Esophagus squamous epithelium (tissue), 5 donors: ENCODE measurements around the gene LARP4B. TPM values are rescaled to one million over a fixed set of nuclear protein-coding genes. Genes with fewer than 3 reads are reported as not detected.

Source experiments
- DNase-seq: peaks from one replicate; lab custom pipeline; 2025; lab: John Stamatoyannopoulos, UW
- H3K27ac ChIP-seq, 4 donors: fragments of 200-600 bp; sonication (generic); one replicate each; pipeline ENCODE4 v1.5.1; 2016 to 2019; ENCODE audit warnings: mild to moderate bottlenecking in 1 of 4
- H3K27me3 ChIP-seq, 4 donors: fragments of 200-600 bp; sonication (generic); 1 replicate in 3 of 4; 2 replicates in 1 of 4; pipeline versions ENCODE4 v1.5.1 to v1.6.0; 2017 to 2021; ENCODE audit warnings: antibody characterized with exemption in 1 of 4
- H3K36me3 ChIP-seq, 3 donors: fragments of 200-600 bp; sonication (generic); one replicate each; pipeline ENCODE4 v1.5.1; 2016 to 2019
- H3K4me1 ChIP-seq, 3 donors: fragments of 200-600 bp; sonication (generic); one replicate each; pipeline ENCODE4 v1.5.1; 2017 to 2019
- H3K4me3 ChIP-seq, 4 donors: fragments of 200-600 bp; sonication (generic); 1 replicate in 3 of 4; 2 replicates in 1 of 4; pipeline ENCODE4 v1.5.1; 2016 to 2019; ENCODE audit warnings: mild to moderate bottlenecking in 2 of 4, moderate library complexity in 1 of 4
- H3K9me3 ChIP-seq, 3 donors: fragments of 200-600 bp; sonication (generic); one replicate each; pipeline ENCODE4 v1.5.1; 2016 to 2019
- POLR2A ChIP-seq, 4 donors: fragments of 450-650 bp; IDR thresholded peaks; one replicate each; pipeline ENCODE4 v1.6.1; 2017; ENCODE audit warnings: antibody characterized with exemption in 4 of 4, mild to moderate bottlenecking in 4 of 4, moderate library complexity in 3 of 4
- WGBS, 2 donors: methylation state at CpG; one replicate each; pipeline ENCODE4 v1.1.5; 2018; 5-methylcytosine and 5-hydroxymethylcytosine counted together
- intact Hi-C: fragments of 100-400 bp; cut with DNase I; formaldehyde crosslinking; loops from one replicate; pipeline ENCODE4 v1.15.0; 2022
- total RNA-seq, 4 donors: library from RNA; depleted of rRNA; stranded (reverse); fragments of >200 nt; gene quantifications; one replicate each; pipeline ENCODE4 v1.1.0, GENCODE V29; 2016
- TF ChIP-seq, protein P1 (sequence below), 6 experiments: fragments of 450-650 bp in 4 of 6; fragments of 200-600 bp in 2 of 6; sonication (generic) in 2 of 6; IDR thresholded peaks; one replicate each; pipeline ENCODE4 v1.5.1; 2016 to 2019; ENCODE audit warnings: antibody characterized with exemption in 6 of 6, mild to moderate bottlenecking in 4 of 6, moderate library complexity in 4 of 6
- donor health status: DM: yes; HTN: yes; CAD: no.

The LARP4B gene
- total RNA-seq, 4 donors from 2014 or later = 32.7 to 75.5 (median 63.4) TPM

DNA sequence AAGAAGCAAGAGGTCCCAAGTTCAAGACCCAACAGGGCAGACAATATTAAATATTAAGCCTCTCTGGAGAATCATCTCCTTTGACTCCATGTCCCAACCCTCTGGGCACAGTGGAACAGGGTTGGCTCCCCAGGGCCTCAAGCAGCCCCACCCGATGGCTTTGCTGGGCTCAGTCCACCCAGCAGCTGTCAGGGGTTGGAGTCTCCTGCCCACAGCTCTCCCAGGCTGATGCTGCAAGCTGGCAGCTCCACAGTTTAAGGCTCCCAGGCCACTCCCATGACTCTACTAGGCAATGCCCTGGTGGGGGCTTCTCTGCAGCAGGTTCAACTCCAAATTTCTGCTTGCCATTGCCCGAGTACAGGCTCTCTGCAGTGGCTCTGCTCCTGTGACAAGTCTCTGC lies 55.1 kb downstream of the LARP4B start:
- no peak for TF ChIP-seq POLR2A (IDR thresholded peaks at IDR 0.05)
- TF ChIP-seq, protein P1, sequence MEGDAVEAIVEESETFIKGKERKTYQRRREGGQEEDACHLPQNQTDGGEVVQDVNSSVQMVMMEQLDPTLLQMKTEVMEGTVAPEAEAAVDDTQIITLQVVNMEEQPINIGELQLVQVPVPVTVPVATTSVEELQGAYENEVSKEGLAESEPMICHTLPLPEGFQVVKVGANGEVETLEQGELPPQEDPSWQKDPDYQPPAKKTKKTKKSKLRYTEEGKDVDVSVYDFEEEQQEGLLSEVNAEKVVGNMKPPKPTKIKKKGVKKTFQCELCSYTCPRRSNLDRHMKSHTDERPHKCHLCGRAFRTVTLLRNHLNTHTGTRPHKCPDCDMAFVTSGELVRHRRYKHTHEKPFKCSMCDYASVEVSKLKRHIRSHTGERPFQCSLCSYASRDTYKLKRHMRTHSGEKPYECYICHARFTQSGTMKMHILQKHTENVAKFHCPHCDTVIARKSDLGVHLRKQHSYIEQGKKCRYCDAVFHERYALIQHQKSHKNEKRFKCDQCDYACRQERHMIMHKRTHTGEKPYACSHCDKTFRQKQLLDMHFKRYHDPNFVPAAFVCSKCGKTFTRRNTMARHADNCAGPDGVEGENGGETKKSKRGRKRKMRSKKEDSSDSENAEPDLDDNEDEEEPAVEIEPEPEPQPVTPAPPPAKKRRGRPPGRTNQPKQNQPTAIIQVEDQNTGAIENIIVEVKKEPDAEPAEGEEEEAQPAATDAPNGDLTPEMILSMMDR (IDR thresholded peaks at IDR 0.05) = no peak
- peaks cover 0 to 96% (median 13%) of the 10 kb centered on the region in 3 donors for H3K36me3 ChIP-seq
- peaks cover 0 to 14% (median 0%) of the 10 kb centered on the region in 3 donors for H3K4me1 ChIP-seq
- intact Hi-C loops = no loop called here
- H3K9me3 ChIP-seq = no peaks in the 10 kb centered on the region
- WGBS, 2 donors = 78 to 93% methylated on average over 2 of the region's 2 CpGs
- DNase-seq = no peak
- no peak overlapping the region for H3K4me3 ChIP-seq
- H3K27ac ChIP-seq = no peak overlapping the region
- no peaks in the 10 kb centered on the region for H3K27me3 ChIP-seq

DNA sequence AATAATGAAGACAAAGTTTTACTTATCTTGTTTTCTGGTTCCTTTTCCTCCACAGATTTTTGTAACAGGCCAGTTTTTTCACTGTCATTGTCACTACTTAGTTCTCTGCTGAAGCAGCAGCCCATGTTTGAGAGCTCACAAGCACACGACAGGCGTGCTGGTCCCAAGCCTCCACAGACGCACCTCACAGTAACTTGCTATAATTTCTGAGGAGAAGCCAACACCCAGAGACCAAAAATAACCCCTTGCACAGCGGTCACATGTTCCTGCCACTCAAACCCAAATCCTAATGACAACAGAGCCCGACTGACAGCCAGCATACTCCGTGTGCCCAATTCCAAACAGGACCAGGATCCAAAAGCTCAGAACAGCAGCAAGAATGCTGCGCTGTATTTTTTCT lies 58.5 kb downstream of the LARP4B start:
- Histone ChIP-seq H3K4me3 (no peak overlapping the region), H3K4me1 (peaks cover 0 to 5% (median 0%) of the 10 kb centered on the region in 3 donors), H3K27ac (no peak overlapping the region), H3K27me3 (no peaks in the 10 kb centered on the region), H3K9me3 (no peaks in the 10 kb centered on the region), H3K36me3 (peaks cover 0 to 97% (median 10%) of the 10 kb centered on the region in 3 donors)
- WGBS, 2 donors = 87 to 91% methylated on average over 7 of the region's 7 CpGs
- intact Hi-C loops = no loop called here
- no peak for DNase-seq
- TF ChIP-seq POLR2A (IDR thresholded peaks at IDR 0.05) = no peak
- TF ChIP-seq, protein P1 (IDR thresholded peaks at IDR 0.05) = no peak

DNA sequence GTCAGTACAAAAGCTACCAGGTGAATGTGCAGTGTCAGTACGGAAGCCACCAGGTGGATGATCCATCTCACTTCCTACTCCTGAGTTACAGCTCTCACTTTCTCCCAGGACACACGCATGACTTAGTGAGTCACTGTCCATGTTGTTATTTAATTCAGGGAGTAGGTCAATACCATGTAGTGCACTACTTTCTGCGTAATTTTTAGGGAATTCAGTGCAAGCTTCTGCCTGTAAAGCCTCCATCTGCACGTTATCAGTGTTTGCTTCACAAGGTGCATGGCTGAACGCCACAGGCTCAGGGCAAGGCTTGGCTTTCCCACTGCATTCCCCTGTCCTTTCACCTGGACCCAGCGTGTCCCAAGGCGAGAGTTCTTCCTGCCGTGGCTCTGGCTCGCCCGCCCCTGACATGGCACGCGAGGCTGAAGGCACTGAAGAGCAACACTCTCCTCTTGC lies 59.5 kb downstream of the LARP4B start:
- peaks cover 0 to 87% (median 10%) of the 10 kb centered on the region in 3 donors for H3K36me3 ChIP-seq
- 81 to 90% methylated on average over 6 to 9 of the region's 12 CpGs for WGBS, 2 donors
- H3K9me3 ChIP-seq = no peaks in the 10 kb centered on the region
- no peak for DNase-seq
- H3K27me3 ChIP-seq = no peaks in the 10 kb centered on the region
- TF ChIP-seq, protein P1 (IDR thresholded peaks at IDR 0.05) = no peak
- no peaks in the 10 kb centered on the region for H3K4me1 ChIP-seq
- H3K27ac ChIP-seq = no peak overlapping the region
- intact Hi-C loops = no loop called here
- H3K4me3 ChIP-seq = no peak overlapping the region

DNA sequence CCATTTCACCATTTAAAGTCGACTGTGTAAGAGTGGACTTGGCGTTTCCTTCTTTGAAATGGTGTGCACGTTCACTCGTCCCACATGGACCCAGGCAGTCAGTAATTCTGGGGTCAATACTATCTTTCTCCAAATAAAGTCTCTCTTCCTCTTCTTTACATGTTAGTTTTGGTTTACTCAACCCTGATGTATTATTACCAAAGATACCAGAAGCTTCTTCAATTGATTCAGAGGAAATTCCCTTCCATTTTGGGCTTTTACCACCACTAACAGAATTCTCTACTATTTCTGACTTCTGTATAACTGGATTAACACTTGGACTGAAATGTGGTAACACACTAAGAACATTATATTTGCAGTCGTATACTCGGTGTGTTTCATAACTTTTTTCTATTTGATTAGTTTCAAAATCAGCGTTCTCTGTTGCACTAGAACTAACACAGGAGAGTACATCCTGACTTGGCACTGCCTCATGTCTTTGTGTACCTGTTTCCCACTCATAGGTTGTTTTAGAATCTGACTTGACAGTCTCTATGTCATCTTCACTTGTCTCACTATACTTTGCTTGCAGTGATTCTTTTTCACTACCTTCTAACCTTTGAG lies 60.8 kb downstream of the LARP4B start:
- no peaks in the 10 kb centered on the region for H3K27me3 ChIP-seq
- no peak for TF ChIP-seq POLR2A (IDR thresholded peaks at IDR 0.05)
- TF ChIP-seq, protein P1 (IDR thresholded peaks at IDR 0.05) = no peak
- intact Hi-C loops = no loop called here
- no peaks in the 10 kb centered on the region for H3K9me3 ChIP-seq
- WGBS, 2 donors = 72 to 78% methylated on average over 7 of the region's 7 CpGs
- no peak for DNase-seq
- H3K4me3 ChIP-seq = no peak overlapping the region
- H3K4me1 ChIP-seq = no peaks in the 10 kb centered on the region
- peaks cover 0 to 86% (median 3%) of the 10 kb centered on the region in 3 donors for H3K36me3 ChIP-seq
- no peak overlapping the region for H3K27ac ChIP-seq

DNA sequence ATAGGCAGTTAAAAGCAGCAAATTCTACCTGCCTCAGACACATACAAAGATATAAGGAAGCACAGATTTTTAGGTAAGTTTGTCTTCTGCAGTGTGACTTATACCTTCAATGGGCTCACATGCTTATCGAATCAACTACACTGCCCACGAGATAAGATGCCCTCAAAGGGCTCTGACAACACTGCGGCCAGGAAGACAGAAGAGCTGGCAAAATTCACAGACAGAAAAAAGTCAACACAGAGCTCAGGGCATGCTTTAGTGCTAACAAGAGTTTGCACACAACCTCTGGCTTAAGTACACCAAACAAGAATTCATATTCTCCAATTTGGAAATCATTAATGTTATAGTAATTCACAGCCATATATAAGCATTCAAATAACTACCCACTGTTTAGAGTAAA lies 62.3 kb downstream of the LARP4B start:
- Histone ChIP-seq H3K36me3 (peaks cover 0 to 89% (median 3%) of the 10 kb centered on the region in 3 donors), H3K9me3 (no peaks in the 10 kb centered on the region), H3K27me3 (no peaks in the 10 kb centered on the region), H3K4me3 (no peak overlapping the region), H3K4me1 (no peaks in the 10 kb centered on the region), H3K27ac (no peak overlapping the region)
- WGBS, 2 donors = 84 to 86% methylated on average over 3 of the region's 3 CpGs
- no peak for TF ChIP-seq POLR2A (IDR thresholded peaks at IDR 0.05)
- TF ChIP-seq, protein P1 (IDR thresholded peaks at IDR 0.05) = no peak
- DNase-seq = no peak
- intact Hi-C loops = no loop called here
